ENCODE data around the gene ITGB7. TPM values are rescaled to one million over a fixed set of nuclear protein-coding genes. Genes with fewer than 3 reads are reported as not detected.

Gene ITGB7
- total and polyA plus RNA-seq, 10 of the 15 experiments (the other 5 are each of a cell fraction or from before 2014, with no cell fraction given): 54.5 to 487 (median 252) TPM

- 37% methylated on average over 7 of the region's 7 CpGs for WGBS (ENCODE audit: insufficient coverage, insufficient replicate concordance, low lambda C conversion rate, missing lambda C conversion rate)
- POLR2A ChIA-PET: interaction anchor here (0.6 to 1.4 kb wide), 2 partner anchors 25 to 39 kb away, joined by 4 to 5 read pairs; no protein-coding TSS in a partner anchor
- no peaks in the 10 kb centered on the region for H3K9me3 ChIP-seq (replicated peaks; ENCODE audit: control insufficient read depth, insufficient read depth, low read length)
- BruUV-seq (replicated peaks): no TSS peak
- H2AFZ ChIP-seq (ENCODE audit: control insufficient read depth, low read depth, low read length): no peak overlapping the region
- CTCF ChIA-PET: interaction anchor here (0.6 to 1.2 kb wide), 4 partner anchors 17 to 74 kb away, joined by 3 to 6 read pairs (median 5); no protein-coding TSS in a partner anchor
- no peaks in the 10 kb centered on the region for H4K20me1 ChIP-seq (ENCODE audit: control insufficient read depth, insufficient read depth)
- peaks cover 0 to 6% of the 10 kb centered on the region in 2 experiments; a peak in 2 of 4 replicates for H3K27me3 ChIP-seq (replicated peaks in 1 of 2; ENCODE audit: control insufficient read depth in 2 of 2, insufficient read depth in 2 of 2, low read length in 1 of 2)
- H3K79me2 ChIP-seq (ENCODE audit: control insufficient read depth, insufficient read depth, low read length): no peaks in the 10 kb centered on the region
- TF ChIP-seq RCOR1 (conservative IDR thresholded peaks at IDR 0.05; ENCODE audit: low read depth, low read length) (no peak), ZNF217 (IDR thresholded peaks at IDR 0.05) (no peak), EED (IDR thresholded peaks at IDR 0.05; ENCODE audit: low read depth) (no peak), YY1 (IDR thresholded peaks at IDR 0.05; ENCODE audit: low read depth, low read length) (no peak), FOXK2 (IDR thresholded peaks at IDR 0.05) (no peak), NFIC (IDR thresholded peaks at IDR 0.05; ENCODE audit: low read depth, low read length) (no peak), GABPA (IDR thresholded peaks at IDR 0.05; ENCODE audit: low read depth) (no peak), ZBTB11 (CRISPR knock-in tag; IDR thresholded peaks at IDR 0.05) (no peak), MEF2B (IDR thresholded peaks at IDR 0.05; ENCODE audit: partially characterized antibody, poor library complexity, severe bottlenecking) (no peak), IRF4 (IDR thresholded peaks at IDR 0.05; ENCODE audit: low read depth, low read length) (no peak), SMARCA5 (IDR thresholded peaks at IDR 0.05) (no peak), ESRRA (IDR thresholded peaks at IDR 0.05; ENCODE audit: low read length) (no peak), RFX5 (IDR thresholded peaks at IDR 0.05; ENCODE audit: low read depth, low read length) (no peak), HCFC1 (IDR thresholded peaks at IDR 0.05; ENCODE audit: low read length) (no peak), SMC3 (IDR thresholded peaks at IDR 0.05; ENCODE audit: borderline replicate concordance, low read length) (no peak)
- no peak for ATAC-seq
- DNase-seq (ENCODE audit: low read depth, low spot score): no peak
- in situ Hi-C loops (cut with MboI) (no loop called here), intact Hi-C loops (cut with micrococcal nuclease; ENCODE audit: unreplicated experiment) (no loop called here)
- SMC1A ChIA-PET (ENCODE audit: uncharacterized antibody, unreplicated experiment): interaction anchor here (0.7 to 1.2 kb wide), 2 partner anchors 9 to 17 kb away, joined by 3 to 4 read pairs; no protein-coding TSS in a partner anchor
- H3K27ac ChIP-seq (ENCODE audit: control insufficient read depth, insufficient read depth): no peak overlapping the region
- H3K4me2 ChIP-seq (ENCODE audit: control insufficient read depth, insufficient read depth): no peak overlapping the region; the same call in 1 of the 2 replicates
- no peak for FAIRE-seq
- H3K9ac ChIP-seq (ENCODE audit: control insufficient read depth, insufficient read depth, low read length): no peak overlapping the region
- RAD21 ChIA-PET (ENCODE audit: unreplicated experiment): interaction anchor here (0.6 to 0.9 kb wide), 2 partner anchors 16 to 34 kb away, joined by 3 read pairs; no protein-coding TSS in a partner anchor
- H3K4me3 ChIP-seq: no peak overlapping the region
- H3K36me3 ChIP-seq (ENCODE audit: control insufficient read depth in 2 of 2, insufficient read depth in 2 of 2, low read length in 1 of 2): no peaks in the 10 kb centered on the region
- H3K4me1 ChIP-seq (ENCODE audit: control insufficient read depth, insufficient read depth, low read length): peaks cover 22% of the 10 kb centered on the region
Measured at GRCh38 chr12:53233671-53234121, 26.6 kb upstream of the ITGB7 start.

Measured in GM12878 (cell line).